GM19467 (cell line): Measurements from ENCODE around the gene ACTN1.
"Not testable (repeated sequence)": the region's sequence is repeated elsewhere in the genome, so short reads cannot be mapped to it uniquely, and the experiment has no call there.

Experiments used
- ATAC-seq: cut with Tn5 transposase; IDR thresholded peaks from one replicate; pipeline ENCODE4 v1.9.1; 2021; ENCODE audit warnings: mild to moderate bottlenecking, moderate library complexity; ENCODE audit not compliant: unreplicated experiment

ACTN1 gene

GRCh38 chr14:68866991-68867533 lies 112.0 kb downstream of the ACTN1 start:
- ATAC-seq: no peak

GRCh38 chr14:68865542-68865941 lies 113.6 kb downstream of the ACTN1 start:
- no peak for ATAC-seq

GRCh38 chr14:68864361-68864750 lies 114.7 kb downstream of the ACTN1 start:
- ATAC-seq: no peak

- ATAC-seq: no peak
These were observed 115.3 kb downstream of the ACTN1 start for GRCh38 chr14:68863610-68864360.

DNA sequence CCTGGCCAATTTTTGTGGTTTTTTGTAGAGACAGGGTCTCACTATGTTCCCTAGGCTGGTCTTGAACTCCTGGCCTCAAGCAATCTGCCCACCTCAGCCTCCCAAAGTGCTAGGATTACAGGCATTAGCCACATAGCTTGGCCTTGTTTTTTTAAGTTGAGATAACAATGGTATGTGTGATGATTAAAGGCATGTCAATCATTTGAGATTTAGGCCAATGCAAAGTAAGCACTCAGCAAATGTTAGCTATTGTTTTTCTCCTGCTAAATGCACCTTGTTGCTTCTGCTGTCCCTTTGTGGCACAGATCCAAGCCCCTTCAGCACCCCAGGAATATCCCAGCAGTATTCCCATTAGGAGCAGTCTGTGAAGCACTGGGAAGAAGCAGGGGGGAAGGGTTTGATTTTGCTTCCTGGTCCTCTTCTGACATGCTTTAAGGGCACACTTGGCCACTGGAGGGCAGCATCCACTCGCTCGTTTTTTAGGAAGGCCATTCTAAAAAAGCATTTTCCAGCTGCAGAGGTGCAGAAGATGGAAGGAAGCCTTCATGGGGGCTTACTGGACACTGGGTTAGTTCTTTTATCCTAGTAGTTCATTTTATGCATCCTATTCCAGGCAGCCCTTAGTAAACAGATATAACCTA lies 116.0 kb downstream of the ACTN1 start:
- no peak for ATAC-seq

GRCh38 chr14:68860771-68861170 lies 118.3 kb downstream of the ACTN1 start:
- ATAC-seq: no peak

DNA sequence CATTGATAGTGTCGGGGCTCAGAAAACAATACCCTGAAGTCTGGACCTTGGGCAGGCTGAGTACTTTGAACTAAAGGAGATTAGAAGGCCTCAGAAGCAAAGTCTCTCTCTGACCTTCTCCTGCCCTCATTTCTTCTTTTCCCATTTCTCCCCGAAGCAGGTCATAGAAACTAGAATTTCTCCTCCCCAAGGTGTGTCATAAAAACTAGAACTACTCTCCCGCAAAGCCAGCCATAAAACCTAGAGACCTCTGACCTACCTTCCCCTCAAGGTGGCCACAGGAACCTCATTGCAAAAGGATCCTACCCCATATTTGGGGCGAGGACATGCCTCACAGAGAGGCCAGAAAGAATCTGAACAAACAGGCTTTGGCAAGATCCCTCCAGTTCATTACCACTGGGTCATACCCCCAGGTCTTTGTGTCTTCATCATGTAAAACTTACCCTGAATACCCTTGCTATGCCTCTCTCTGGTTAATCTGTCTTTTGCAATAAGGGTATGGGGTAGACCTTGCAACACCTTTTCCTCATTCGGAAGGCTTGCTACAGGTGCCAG lies 121.5 kb downstream of the ACTN1 start:
- ATAC-seq: no peak

GRCh38 chr14:68856572-68856971 lies 122.5 kb downstream of the ACTN1 start:
- ATAC-seq: no peak

- no peak for ATAC-seq
These were observed 124.7 kb downstream of the ACTN1 start for GRCh38 chr14:68854421-68854820.

DNA sequence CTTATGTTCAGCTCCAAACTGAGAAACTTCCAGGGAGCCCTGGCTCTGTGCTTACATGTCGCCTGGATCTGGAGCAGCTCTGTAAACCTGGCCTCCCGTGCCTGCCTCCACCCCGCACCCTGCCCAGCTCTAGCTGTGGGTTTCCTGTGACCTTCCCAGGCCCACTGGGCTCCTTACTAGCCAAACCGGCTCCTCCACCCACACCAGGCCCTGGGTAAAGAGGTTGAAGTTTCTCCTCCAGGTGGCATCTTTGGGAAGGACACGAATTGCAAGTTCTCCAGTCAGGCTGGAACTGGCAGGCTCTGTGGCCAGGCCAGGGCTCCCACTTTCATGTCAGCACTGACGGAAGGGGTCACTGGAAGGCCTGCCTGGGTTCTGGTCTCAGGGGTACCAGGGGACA lies 125.4 kb downstream of the ACTN1 start:
- ATAC-seq: no peak

GRCh38 chr14:68852493-68852892 lies 126.6 kb downstream of the ACTN1 start:
- not testable (repeated sequence) for ATAC-seq

GRCh38 chr14:68851078-68851477 lies 128.0 kb downstream of the ACTN1 start:
- ATAC-seq: no peak

DNA sequence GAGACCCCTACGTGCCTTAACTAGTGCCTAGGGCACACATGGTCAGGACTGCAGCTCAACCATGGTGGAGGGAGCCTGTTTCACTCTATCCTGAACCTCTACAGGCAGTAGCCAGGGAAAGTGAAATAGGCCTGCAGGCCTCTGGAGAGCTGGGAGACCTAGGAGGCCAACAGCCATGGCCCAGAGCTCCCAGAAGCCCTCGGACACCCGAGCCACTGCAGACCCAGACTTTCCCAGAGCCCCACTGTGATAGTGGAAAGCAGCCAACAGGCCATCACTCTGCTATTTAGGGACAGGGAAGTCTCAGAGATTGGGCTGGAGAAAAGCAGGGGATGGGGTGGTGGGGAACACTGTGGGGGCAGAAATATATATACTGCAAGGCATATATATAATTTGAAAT lies 129.7 kb downstream of the ACTN1 start:
- no peak for ATAC-seq

GRCh38 chr14:68848253-68848652 lies 130.8 kb downstream of the ACTN1 start:
- ATAC-seq: no peak

GRCh38 chr14:68847640-68848039 lies 131.5 kb downstream of the ACTN1 start:
- ATAC-seq: not testable (repeated sequence)

DNA sequence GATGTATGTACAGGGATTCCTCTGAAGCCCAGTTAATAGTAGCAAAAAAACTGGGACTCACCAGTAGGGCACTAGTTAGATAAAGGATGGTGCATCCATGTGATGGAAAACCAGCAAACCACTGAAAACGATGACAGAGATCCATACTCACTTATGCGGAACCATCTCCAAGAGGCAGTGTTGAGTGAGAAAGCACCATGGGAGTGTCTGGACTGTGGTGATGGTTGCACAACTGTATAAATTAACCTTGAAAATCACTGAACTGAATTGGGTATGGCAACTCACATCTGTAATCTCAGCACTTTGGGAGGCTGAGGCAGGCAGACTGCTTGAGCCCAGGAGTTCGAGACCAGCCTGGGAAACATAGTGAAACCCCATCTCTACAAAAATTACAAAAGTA lies 132.6 kb downstream of the ACTN1 start:
- ATAC-seq: no peak

GRCh38 chr14:68844210-68844545 lies 134.9 kb downstream of the ACTN1 start:
- no peak for ATAC-seq

DNA sequence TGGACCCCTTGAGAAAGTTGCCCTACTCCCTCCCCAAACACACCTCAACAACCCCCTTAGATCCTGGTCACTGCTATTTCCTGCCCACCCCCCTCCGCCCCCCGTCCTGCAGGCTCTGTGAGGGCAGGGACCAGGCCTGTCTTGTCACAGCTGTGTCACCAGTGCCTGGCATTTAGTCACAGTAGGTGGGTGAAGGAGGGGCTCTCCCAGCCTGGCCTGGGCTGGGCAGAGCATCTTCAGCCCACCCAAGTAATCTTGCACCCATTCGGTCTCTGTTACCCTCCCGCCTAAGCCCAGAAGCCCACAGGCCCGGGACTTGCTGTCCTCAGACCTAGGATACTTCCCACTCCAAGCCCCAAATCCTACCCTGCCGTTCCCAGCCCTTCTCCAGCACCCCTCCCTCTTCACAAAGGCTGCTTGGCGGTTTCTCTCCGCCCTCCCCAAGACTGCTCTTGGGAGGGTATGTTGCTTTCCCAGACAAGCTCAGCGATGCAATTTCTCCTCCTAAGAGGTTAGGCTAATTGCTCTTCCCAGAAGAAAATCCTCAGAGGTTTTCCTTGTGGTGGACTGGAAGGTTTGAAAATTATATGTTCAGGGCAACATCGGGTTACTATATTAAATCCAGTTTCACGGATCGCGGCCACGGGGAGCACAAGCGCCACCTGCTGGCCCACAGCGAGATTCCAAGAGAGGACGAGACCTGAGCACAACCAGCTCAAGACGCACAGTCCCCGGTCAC lies 135.5 kb downstream of the ACTN1 start:
- no peak for ATAC-seq

DNA sequence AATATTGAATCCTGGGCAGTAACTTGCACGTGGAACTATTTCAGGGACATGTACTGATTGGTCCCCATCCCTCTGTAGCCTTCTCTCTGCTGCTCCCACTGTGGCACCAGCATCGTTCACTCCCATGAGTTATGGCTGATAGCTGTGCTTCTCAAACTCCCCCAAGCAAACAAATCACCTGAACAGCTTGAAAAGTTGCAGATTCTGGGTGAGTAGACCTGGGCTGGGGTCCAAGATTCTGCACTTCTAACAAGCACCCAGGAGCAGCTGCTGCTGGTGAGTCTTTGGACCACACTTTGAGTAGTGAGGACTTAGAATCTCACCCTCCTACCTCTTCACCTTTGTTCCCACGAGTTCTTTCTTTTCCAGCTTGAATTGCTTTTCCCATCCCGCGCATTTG lies 136.8 kb downstream of the ACTN1 start:
- no peak for ATAC-seq

GRCh38 chr14:68841016-68841809 lies 137.9 kb downstream of the ACTN1 start:
- ATAC-seq: no peak

DNA sequence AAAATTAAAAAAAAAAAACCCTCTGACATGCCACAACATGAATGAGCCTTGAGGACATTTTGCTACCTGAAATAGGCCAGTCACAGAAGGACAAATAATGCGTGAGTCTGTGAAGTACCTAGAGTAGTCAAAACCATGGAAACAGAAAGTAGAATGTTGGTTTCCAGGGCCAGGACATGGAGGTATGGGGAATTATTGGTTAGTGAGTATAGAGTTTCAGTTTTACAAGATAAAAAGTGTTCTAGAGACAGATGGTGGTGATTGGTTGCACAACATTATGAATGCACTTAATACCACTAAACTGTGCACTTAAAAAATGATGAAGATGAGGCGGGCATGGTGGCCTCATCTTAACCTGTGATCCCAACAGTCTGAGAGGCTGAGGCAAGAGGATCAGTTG lies 138.6 kb downstream of the ACTN1 start:
- no peak for ATAC-seq
